Measurements from ENCODE around the gene CNEP1R1.

CNEP1R1 gene

DNA sequence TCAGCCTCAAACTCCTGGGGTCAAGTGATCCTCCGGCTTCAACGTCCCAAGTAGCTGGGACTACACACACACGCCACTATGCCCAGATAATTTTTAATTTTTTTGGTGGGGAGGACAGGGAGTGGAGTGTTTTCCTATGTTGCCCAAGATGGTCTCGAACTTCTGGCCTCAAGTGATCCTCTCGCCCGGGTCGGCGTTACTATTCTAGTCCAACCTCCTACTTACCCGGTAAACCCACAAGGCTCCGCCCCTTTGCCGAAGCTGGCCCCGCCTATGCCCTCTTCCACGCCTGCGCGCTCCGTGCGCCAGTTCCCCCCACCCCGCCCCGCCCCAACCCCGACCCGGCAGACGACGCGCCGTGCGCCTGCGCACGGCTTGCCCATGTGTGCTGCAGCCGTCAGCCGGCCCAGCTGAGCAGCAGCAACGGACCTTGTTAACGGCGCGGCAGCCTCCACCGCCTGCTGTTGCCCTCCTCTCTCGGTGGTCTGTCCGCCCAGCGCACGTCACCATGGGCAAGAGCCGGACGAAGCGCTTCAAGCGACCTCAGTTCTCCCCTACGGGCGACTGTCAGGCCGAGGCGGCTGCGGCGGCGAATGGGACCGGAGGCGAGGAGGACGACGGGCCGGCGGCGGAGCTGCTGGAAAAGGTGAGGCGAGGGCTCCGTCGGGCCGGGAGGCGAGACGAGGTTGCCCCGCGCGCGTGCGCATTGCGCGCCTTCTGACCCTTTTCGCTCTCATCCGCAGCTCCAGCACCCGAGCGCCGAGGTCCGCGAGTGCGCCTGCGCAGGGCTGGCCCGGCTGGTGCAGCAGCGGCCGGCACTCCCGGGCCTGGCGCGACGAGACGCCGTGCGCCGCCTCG, 40.8 kb downstream of the CNEP1R1 start, which contains the start of gene HEATR3:
Gene HEATR3 (plus strand): TSS at position 347 of the 858 bp plus-strand sequence. CDS start 162 bp downstream, at position 509.
- peak; percentile 84 to 94 (median 91) for DNase-seq

DNA sequence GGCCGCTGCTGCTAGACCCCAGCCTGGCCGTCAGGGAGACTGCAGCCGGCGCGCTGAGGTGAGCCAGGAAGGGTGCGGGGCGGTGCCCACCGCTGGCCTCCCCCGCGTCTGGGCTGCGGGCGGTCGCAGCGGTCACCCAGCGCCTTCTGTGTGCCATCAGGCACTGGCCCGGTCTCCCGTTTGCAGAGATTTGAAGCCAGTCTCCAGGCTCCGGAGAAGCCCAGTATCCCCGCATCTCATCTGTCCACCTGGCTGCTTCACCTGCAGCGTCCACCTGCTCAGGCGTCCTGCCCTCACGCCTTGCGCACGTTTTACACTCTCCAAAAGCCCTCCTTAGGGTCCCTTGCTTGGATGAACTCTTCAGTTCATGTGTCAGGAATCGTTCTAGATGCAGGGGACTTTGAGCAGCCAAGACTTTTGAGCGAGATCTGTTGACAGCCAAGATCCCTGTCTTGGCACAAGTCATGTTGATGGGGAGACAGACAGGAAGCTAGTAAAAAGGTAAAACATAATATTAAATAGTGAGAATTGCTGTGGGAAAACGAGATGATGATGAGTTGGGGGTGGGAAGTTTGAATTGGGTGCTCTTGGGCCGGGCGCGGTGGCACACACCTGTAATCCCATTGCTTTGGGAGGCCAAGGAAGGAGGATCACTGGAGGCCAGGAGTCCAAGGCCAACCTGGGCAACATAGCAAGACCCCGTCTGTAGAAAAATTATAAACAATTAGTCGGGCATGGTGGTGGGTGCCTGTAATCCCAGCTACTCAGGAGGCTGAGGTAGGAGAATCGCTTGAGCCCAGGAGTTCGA, 41.7 kb downstream of the CNEP1R1 start:
- DNase-seq: peak in 2 of 6 experiments; percentile 24 to 48

GRCh38 chr16:50067290-50067853, 42.3 kb downstream of the CNEP1R1 start:
- peak in 5 of 6 experiments; percentile 1 to 44 (median 5) for DNase-seq

DNA sequence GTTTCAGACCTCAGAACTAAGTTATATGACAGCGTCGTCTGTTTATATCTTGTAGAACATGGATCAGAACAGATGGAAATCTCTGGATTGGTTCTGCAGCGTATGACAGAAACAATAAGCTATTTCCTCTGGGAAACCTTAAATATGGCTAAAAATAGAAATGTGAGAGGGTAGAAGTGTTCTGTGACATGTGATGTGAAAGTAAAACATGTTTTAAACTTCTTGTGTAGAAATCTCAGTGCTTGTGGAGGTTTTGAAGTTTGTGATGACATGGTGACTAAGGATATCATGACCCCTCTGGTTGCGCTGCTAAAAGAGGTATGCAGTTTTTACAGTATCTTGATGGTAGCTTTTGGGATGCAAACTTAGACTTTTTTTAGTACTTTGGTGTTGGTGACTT, 43.5 kb downstream of the CNEP1R1 start:
- no peak for DNase-seq

DNA sequence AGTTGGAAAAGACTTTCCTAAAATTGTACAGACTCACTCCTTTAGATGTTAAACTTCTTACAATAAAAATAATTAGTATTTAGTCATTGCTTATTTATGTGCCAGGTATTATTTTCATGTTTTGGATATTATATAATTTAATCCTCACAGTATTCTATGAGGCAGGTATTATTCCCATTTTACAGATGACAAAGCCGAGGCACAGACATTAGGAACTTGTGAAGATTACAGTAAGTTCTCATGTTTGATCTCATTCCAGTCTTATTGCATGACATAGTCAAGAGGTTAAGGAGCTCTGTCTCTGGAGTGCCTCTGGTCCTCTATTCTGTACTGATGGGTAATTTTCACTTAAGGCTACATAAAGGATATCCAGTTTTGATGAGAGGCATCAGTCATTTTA, 44.0 kb downstream of the CNEP1R1 start:
- DNase-seq: no peak

- no peak for DNase-seq
Observed at GRCh38 chr16:50071075-50071671, 46.1 kb downstream of the CNEP1R1 start.

GRCh38 chr16:50072730-50073129, 47.7 kb downstream of the CNEP1R1 start:
- DNase-seq: no peak

- no peak for DNase-seq
Observed at GRCh38 chr16:50079397-50080140, 54.5 kb downstream of the CNEP1R1 start.

DNA sequence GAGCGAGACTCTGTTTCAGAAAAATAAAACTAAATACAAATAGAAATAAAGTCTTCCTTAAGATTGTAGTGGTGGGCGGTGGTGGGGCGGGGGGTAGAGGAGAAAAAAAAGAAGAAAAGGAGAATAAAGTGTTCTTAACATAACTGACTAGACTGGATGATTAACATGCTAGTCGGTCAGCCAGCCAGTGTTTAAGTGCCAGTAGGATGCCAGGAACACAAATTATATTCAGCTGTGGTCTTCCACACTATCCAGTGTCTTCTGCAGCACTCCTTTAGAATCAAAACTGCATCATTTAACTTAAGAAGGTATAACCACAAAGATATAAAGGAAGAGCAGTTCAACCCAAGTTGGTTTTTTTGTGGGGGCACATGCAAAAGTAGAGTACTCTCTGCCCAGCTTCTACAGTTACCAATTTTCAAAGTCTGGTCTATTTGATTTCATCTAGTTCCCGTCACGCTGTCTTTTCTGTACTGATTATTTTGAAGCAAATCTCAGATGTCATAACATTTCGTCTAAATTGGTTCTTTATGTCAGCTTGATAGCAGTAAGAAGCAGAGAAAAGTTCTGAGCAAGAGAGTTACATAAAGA, 56.5 kb downstream of the CNEP1R1 start:
- no peak for DNase-seq

DNA sequence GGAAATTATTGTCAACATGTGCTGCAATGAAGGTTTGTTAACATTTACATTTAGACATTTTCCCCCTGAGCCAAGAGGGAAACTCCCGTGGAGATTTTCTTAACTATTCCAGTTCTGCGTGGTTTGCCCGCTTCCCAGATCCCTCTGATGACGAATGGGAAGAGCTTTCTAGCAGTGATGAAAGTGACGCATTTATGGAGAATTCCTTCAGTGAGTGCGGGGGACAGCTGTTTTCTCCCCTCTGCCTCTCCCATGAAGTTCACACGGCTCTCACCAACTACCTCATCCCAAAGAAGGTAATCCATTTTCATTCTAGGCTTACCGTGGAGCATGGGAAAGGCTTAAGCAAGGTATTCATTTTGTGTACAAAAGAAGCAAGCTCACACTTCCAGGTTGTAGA, 59.0 kb downstream of the CNEP1R1 start:
- no peak for DNase-seq

GRCh38 chr16:50086176-50086575, 61.2 kb downstream of the CNEP1R1 start:
- no peak for DNase-seq
